DMS79 treated with DMSO at 0.1 percent for 48 hours (cell line): Measurements from ENCODE around the gene SLC34A3.
A peak's percentile ranks its signal among the peaks of the same experiment; 100 is the strongest.

Experiments used
- DNase-seq: peaks from one replicate; lab custom pipeline; 2025; lab: John Stamatoyannopoulos, UW

The SLC34A3 gene

DNA sequence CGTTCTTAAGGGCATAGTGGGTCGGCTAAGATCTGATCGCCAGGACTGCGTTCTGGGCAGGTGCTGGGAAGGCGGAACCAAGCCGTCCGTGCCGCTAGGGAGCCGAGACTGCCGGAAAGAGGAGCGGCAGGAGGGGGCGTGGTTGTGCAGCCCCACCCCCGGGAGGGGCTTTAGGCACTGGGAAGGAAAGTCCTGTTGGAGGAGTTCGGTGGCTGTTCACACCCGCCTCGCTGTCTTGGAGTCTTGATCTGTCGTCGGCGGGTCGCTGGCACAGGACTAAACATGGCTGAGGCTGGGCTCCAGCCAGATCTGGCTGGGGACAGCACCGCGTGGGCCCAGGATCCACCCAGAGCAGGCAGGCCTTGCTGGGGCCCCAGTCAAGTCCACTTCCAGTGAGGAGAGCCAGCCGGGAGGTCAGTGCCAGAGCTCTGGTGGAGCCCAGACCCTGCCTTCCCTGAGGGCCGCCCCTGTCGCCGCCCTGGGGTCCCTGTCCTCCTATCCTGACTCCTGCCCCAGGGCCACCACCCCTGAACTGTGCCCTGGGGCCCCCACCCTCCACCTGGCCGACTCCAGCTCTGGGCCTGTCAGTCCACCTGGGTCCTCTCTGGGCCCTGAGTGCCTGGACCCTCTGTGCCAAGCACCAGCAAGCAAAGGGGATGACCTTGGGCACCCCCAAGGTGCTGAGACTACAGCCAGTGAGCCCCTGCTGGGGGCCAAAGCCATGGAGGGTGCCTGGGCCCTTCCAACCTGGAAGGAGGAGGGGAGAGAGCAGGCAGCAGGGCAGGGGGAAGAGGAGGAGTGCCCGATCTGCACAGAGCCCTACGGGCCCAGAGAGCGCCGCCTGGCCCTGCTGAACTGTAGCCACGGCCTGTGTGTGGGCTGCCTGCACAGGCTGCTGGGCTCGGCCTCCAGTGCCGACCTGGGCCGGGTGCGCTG is 13.2 kb upstream of the SLC34A3 start:
- no peak for DNase-seq

DNA sequence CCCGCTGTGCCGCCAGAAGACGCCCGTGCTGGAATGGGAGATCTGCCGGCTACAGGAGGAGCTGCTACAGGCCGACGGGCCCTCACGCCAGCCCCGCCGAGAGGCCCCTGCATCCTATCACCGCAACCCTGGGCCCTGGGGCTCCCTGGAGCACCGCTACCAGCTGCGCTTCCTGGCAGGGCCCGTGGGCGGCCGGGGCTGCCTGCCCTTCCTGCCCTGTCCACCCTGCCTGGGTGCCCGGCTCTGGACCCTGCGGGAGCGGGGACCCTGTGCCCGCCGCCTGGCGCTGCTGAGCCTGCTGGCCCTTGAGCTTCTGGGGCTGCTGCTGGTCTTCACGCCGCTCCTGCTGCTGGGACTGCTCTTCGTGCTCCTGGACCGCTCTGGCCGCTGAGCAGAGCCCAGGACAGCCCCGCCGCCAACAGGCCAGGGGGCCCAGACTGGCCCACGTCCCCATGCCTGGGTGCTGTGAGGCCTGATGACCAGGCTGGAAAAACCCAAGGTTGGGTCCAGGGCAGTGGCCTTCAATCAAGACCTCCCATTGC is 12.4 kb upstream of the SLC34A3 start:
- no peak for DNase-seq

DNA sequence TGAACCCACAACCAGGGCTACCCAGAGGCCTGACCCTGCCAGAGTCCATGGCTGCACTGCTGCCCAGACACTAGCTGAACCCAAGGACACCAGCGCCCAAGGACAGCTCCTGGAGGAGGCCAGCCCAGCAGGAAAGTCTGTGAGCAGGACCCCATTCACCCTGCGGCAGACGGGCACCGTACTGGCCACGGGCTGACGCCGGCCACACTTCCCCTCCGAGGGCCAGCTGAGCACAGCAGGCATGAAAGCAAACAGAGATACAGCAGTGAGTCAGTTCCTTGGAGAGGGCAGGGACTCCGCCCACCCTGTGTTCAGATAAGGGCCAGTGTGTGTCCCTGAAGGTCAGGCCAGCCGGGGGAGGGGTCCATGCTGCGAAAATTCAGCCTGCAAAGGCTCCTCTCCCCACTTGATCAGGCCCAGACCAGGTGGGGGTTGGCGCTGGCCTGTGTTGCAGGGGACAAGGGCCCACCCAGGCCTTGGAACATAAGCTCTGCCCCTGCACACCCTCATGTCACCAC is 11.9 kb upstream of the SLC34A3 start:
- DNase-seq, result no peak

DNA sequence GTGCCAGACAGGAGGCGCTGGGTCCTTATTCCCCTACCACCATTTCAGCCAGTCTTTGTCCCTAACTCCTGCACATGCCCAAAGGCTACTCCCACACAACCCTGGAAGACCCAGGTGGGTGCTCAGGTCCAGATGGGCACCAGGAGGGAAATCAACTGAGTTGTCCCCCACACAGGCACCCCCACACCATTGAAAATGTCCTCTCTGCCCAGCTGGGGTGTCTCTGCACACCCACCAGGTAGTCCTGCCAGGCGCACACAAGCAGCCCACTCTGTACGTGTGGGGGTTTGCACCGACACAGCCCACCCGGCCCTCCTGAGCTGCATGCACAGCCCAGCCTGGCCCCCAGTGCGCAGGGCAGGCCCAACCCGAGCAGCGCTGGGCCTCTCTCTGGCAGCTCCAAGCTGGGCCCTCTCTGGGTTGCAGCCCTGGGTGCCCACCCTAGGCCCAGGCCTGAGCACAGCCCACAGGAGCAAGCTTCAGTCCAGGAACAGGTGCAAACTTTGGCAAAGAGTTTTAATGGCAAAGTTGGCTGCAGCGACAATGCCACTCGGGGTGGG is 10.9 kb upstream of the SLC34A3 start:
- no peak for DNase-seq

DNA sequence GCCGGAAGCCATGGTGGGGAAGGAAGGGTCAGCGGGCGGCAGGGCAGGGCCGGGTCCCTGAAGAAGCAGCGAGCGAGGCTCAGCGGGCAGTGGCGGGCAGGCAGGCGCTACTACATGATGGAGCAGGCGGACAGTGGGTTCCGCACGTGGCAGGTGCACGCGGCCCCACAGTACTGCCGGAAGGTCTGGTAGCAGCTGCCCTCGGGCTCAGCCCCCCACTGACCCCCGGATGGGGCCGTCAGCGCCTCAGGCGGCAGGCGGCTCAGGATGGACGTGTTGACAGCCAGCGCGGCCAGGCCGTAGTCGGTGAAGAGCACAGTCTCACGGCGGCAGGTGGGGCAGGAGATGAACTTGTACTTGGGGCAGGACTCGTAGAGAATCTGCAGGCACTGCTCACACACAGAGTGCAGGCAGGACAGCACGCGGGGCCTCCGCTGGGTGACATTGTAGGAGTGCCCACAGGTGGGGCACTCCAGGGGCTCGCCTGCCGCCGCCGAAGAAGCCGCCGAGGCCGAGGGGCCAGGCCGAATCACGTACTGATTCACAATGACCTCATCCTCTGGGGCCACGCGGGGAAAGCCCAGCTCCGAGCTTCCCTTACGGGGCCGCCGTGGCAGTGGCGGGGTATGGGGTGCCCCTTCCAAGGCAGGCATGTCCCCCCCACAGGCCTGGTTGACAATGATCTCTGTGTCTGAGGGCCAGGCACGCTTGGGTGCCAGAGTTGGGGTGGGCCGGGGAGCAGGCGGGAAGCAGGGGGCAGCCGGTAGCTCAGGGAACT is 10.2 kb upstream of the SLC34A3 start:
- no peak for DNase-seq

DNA sequence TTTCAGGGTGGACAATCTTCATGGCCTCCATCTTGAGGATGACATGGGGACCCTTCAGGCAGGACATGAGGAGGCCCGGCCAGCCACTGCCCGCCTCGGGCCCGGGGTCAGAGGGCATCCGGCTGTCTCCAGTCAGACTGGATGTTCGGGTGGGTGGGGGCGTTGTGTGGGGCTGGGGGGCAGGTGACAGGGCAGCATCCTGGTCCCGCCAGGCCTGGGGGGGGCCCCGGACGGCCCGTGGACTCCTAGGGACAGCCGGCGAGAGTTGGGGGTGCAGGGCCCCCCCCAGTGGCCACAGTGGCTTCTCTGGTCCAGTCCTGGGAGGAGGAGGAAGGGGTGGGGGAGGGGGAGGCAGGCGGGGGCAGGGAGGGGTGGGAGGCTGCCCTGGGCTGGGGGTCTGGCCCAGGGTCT is 9.6 kb upstream of the SLC34A3 start:
- DNase-seq, result no peak

DNA sequence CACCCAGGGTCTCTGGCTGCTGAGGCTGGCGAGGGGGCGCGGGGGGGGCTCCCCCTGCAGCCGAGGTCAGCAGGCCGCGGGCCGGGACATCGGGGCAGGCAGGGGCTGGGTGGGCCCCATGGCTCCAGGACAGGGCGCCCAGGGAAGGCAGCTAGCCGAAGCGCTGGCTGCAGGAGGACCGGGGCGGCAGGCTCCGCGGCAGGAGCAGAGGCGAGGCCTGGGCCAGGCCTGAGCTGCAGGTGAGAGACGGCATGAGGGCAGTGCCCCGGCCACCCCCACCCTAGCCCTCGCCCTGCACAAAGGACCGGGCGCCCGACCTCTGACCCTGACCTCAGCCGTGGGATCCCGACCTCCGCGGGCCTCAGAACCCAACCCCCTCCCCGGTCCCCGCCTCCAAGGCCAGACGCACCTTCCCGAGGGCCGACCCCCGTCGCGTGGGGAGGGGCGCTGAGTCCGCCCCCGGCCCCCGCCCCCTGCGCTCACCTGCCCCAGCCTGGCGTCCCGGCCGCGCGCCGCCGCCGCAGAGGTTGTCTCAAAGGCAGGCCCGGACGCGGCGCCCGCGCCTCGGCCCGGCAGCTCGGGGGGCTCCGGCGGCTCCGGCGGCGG is 9.1 kb upstream of the SLC34A3 start:
- DNase-seq, result peak; percentile 10

DNA sequence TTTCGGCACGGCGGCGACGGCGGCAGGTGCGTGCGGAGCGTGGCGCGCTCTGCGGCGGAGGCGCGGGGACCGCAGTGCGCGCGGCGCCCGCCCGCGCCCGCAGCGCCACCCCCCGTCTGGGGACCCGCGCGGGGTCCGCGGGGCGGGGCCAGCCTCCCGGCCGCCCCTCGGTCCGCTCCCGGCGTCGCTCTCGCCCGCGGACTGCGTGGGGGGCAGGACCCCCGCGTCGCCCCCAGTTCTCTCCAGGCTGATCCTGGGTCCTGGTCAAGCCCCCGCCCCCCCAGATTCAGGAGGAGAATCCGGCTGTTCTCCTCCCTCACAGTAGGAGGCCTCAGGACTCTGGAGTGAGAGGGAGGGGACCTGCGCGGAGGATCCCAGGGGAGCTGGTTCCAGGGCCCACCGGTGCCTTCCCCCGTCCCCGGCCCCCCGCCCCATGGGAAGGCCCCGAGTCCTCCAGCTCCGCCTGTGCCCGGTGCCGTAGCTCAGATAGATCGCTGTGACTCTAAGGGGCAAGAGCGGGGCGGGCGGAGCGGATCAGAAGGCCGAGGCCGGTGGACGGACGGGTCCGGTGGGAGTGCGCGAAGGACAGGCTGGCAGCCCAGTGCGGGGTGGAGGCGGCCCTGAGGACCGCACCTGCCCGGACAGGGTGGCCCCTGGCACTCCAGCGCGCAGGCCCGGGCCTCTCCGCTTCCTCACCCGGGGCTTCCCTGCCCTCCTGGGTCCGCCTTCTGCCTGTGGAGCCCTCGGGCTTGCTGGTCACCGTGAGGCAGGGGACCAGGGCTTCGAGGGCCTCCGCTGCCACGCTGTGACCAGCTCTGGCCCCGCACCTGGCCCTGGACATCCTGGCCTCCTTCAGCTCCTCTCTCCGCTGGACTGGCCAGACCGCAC is 8.3 kb upstream of the SLC34A3 start, which contains the start of gene RNF208:
TSS of gene RNF208 (minus strand) at position 51 of the 888 bp plus-strand sequence. CDS start 1,028 bp downstream, outside the sequence.
- DNase-seq, result no peak

DNA sequence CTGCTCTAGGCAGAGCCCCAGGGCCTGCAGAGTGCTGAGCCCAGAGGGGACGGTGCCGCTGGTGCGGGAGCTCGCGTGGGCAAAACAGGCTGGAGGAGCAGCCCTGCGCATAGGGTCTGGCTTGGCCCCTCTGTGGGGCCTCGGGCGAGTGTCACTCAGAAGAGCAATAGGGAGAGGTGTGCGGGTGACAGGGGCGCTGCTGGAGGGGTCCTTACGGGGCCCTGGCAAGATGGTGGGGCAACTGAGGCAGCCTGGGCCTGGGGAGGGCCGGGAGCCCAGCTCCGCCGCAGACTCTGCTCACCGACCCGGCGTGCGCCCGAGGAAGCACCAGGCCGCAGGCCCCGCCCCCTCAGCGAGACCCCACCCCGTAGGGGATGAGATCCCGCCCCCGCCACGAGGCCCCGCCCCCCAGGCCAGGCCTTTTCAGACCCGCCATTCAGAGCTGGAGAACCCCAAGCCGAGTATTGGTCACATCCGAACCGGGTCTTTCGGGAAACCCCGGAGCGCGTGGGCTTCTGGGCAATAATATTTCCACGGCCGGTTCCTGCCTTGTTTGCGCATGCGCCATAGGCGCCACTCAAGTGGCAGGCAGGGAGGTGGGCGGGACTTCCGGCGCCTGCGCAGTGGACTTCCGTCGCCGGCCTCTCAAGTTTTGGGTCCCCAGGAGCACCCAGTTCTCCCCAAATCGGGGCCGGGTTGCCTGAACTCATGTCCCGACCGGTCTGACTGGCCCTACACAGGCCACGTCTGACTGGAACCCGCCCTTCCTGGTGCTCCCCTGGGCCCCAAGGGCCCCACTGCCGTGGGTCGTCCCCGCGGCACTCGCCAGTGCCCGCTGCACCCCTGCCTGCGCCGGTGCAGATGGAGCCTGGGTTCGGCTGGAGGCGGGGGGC is 7.4 kb upstream of the SLC34A3 start:
- peak; percentile 93 for DNase-seq

DNA sequence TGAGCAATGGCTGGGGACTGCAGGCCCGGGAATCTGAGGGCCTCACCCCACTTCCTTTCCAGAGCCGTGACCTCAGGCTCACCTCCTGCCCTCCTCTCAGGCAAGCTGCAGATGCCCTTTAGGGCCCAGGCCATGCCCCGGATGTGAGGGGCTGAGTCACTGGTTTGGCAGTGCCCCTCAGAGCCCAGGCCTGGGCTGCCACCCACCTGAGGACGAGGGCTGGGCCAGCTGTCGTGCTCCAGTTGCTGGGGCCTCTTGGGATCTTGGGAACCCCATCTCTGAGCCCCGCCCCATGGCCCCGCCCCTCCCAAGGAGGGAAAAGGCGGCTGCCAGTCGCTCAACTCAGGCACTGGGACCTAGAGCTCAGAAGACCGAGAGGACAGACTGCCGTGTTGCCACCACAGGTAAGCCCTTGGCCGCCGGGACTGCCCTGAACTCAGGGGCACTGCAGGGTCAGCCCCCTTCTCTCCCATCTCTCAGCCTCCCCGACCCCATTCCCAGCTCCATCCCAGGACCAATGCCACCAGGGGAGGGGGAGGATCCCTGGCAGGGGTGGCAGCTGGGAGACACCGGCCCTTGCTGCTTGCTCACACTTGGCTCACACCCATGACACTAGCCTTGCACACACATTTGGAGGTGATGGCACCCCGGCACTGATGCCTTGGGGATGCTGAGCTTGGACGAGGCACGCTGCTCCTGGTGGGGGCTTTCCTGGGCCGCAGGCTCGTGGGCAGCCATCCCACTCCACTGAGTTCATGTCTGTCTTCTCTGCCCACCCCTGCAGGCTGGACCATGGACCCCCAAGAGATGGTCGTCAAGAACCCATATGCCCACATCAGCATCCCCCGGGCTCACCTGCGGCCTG is 5.6 kb upstream of the SLC34A3 start, which contains the start of gene CYSRT1:
TSS of gene CYSRT1 (plus strand) at position 345 of the 865 bp plus-strand sequence. CDS start at position 793, 448 bp downstream.
- DNase-seq, result no peak

DNA sequence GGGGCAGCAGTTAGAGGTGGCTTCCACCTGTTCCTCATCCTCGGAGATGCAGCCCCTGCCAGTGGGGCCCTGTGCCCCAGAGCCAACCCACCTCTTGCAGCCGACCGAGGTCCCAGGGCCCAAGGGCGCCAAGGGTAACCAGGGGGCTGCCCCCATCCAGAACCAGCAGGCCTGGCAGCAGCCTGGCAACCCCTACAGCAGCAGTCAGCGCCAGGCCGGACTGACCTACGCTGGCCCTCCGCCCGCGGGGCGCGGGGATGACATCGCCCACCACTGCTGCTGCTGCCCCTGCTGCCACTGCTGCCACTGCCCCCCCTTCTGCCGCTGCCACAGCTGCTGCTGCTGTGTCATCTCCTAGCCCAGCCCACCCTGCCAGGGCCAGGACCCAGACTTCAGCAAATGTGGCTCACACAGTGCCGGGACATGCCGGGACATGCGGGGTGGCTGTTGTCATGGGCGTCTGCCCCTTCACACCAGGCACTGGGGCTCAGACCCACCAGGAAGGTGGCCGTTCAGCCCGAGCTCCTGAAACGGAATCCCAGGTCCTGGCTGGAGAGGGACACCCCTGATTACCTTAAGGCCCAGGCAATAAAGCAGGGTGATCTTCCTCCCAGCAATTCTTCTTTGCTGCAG is 4.9 kb upstream of the SLC34A3 start:
- DNase-seq, result no peak

DNA sequence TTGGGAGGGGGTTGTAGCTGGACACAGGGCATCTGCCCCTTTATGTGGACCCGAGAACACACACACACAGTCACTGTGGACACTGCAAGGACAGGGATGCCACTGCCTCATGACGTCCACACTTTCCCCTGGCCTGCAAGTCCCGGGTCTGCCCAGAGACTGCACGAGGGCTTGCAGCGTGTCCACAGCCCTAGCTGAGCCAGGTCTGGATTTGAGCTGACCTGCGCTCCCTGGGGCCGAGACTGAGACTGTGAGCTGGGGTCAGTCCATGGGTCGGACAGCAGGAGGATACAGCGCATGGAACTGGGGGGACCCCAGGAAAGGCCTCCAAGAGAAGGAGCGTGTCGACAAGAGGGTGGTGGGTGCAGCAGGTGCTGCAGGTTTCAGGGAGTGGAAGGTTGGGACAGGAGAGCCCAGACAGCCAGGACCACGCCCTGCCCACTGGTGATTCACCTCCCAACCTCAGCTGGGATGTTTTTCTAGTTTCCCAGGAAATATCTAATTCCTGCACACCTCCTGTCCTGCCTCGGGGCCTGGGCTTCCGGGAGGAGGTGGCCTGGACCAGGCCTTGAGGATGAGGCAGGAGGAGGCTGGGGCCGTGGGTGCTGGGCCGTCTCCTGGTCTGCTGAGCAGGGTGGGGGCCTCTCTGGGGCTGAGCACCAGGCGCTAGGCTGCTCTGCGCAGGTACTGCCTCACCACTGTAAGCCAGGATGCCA is 4.2 kb upstream of the SLC34A3 start:
- no peak for DNase-seq

DNA sequence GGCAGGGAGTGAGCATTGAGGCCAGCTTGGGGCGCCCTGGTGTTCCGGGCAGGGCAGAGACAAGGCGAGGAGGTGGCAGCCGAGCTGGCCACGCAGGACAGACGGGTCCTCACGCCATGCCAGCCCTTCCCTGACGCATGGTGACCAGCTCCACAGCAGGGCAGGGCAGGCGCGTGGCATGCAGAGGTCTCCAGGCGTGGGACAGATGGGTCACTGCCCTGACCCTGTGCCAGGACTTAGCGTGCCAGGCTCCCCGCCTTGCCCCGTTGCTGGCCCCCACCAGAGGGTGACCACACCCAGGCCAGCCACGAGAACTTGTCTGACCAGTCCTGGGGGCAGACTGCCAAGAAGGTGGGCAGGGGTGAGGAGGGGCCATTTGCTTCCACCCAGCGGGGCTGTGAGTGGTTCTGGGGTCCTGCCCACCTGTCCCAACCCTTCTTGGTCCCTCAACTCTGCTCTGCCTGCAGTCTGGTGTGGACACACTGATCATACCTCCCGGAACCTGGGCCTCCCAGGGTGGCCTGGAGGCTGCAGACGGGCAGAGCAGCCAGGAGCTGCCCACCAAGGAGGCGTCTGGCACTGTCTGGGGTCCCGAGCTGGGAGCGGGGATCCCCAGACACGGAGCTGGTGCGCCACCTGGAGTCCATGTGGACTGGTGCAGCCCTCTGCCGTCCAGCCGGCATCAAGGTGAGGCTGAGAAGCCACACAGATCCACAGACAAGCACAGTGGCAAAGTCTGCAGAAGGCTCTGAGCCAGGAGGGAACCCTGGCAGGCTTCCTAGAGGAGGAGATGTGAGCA is 3.4 kb upstream of the SLC34A3 start, which contains the start of gene RNF224:
TSS of gene RNF224 (plus strand) at position 449 of the 799 bp plus-strand sequence. CDS start 834 bp downstream, outside the sequence.
- peak; percentile 56 for DNase-seq

DNA sequence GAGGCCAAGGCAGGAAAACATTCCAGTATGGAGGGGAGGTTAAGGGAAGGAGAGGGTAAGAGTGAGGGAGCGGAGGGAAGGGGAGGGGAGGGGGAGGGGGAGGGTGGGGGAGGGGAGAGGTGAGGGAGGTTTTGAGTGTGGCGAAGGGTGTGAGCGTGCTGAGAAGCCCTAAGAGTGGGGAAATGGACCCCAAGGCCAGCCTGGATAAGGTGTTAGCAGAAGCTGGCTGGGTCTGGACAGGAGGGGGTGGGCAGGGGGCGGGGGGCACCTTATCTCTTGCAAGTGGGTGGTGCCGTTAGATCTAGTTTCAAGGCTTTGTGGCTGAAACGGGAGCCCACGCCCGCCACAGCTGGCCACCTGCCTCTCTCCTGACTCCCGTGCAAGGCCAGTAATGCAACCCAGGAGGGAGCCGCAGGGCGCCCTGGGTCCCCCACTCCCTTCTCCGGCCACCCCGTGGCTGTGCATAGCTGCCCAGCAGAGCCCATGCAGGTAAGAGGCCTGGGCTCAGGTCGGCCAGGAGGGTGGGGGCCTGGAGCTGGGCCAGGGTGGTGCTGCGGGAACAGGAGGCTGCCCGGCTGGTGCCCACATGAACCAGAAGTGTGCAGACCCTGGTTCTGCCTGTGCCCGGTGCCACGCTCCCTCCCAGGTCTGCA is 2.7 kb upstream of the SLC34A3 start:
- DNase-seq, result no peak

DNA sequence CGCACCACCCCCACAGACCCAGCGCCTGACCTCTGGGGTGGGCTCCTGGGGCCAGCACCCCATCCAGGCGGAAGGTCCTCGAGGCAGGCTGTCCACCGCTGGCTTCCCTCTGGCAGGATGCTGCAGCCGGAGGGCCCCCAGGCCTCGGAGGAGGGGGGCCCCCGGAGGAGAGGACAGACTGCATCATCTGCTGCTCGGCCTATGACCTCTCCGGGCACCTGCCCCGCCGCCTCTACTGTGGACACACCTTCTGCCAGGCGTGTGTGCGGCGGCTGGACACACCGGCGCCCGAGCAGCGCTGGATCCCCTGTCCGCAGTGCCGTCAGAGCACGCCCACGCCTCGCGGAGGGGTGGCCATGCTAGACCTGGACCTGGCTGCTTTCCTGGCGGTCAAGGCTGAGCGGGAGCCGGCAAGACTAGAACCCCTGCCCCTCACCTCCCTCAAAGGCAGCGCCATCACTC is 2.2 kb upstream of the SLC34A3 start:
- no peak for DNase-seq
